CD4-positive, alpha-beta T cell treated with Interleukin-10 for 1 hour (primary cell): ENCODE data around the gene AVPR1A.

Experiments
- DNase-seq: peaks from one replicate; pipeline ENCODE4 v3.0.0-alpha.2; 2020

The AVPR1A gene

DNA sequence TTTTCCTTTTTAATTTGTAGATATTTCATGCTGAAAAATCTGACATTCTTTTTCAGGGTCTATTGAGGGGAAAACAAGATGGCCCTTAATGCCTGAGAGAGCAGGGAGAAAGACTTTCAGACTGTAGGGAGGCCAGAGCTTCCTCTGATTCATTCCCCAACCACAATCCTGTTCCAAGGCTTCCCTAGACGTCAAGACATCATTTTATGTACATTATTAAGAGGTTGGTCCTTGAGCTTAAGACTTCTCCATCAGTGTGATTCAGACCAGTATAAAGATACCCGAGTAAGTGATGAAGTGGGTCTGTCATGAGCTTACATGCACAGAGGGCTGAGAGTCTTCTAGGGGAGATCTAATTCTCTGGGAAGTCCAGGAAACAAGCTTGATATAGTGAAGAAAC lies 57.3 kb downstream of the AVPR1A start:
- DNase-seq, result no peak

GRCh38 chr12:63093084-63093483 lies 57.9 kb downstream of the AVPR1A start:
- no peak for DNase-seq
